ENCODE measurements around the gene ZNF444.
"Not testable (repeated sequence)": the region's sequence is repeated elsewhere in the genome, so short reads cannot be mapped to it uniquely, and the experiment has no call there.

Gene ZNF444

DNA sequence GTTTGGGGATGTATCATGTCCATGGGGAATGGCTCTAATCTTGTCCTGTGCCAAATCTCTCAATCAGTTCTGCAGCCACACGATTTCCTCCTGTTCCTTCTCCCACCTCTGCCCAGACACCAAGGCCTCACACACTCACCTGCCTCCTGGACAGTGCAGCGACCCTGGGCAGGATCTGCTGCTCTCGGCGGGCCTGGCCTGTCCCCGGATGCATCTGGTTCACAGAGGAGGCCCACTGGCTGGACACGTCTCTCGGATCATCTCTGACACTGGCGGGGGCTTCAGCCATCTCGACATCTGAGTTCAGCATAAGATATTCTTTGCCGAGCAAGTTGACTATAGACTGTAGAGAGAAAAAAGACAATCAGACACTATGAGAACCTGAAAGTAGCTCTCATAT, 50.6 kb downstream of the ZNF444 start:
- TF ChIP-seq, protein P1, sequence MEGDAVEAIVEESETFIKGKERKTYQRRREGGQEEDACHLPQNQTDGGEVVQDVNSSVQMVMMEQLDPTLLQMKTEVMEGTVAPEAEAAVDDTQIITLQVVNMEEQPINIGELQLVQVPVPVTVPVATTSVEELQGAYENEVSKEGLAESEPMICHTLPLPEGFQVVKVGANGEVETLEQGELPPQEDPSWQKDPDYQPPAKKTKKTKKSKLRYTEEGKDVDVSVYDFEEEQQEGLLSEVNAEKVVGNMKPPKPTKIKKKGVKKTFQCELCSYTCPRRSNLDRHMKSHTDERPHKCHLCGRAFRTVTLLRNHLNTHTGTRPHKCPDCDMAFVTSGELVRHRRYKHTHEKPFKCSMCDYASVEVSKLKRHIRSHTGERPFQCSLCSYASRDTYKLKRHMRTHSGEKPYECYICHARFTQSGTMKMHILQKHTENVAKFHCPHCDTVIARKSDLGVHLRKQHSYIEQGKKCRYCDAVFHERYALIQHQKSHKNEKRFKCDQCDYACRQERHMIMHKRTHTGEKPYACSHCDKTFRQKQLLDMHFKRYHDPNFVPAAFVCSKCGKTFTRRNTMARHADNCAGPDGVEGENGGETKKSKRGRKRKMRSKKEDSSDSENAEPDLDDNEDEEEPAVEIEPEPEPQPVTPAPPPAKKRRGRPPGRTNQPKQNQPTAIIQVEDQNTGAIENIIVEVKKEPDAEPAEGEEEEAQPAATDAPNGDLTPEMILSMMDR (conservative IDR thresholded peaks at IDR 0.05; ENCODE audit: control insufficient read depth, insufficient read depth, low read depth, low read length): no peak
- H3K4me3 ChIP-seq (ENCODE audit: control insufficient read depth, low read depth, low read length): no peak overlapping the region
- no peak for DNase-seq (ENCODE audit: low read depth)

DNA sequence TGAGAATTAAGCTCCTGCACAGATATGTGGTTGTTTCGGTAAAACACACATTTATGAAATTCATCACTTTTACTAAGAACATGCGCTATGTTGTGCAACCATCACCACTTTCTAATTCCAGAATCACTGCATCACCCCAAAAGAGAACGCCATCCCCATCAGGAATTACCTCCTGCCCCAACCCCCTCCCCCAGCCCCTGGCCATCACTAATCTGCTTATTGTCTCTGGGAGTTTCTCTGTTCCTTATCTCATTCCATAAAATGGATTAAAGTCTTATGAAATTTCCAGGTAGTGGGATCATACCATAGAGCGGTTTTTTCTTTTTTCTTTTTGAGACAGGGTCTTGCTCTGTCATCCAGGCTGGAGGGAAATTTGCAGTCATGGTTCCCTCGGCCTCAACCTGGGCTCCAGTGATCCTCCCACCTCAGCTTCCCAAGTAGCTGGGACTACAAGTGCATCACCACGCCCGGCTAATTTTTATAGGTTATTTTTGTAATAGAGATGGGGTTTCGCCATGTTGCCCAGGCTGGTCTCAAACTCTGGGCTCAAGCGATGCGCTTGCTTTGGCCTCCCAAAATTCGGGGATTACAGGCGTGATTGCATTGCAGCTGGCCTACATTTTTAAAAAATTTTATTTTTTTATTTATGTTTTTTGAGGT, 53.0 kb downstream of the ZNF444 start:
- TF ChIP-seq, protein P1 (conservative IDR thresholded peaks at IDR 0.05; ENCODE audit: control insufficient read depth, insufficient read depth, low read depth, low read length): no peak
- H3K4me3 ChIP-seq (ENCODE audit: control insufficient read depth, low read depth, low read length): no peak overlapping the region
- DNase-seq (ENCODE audit: low read depth): no peak

DNA sequence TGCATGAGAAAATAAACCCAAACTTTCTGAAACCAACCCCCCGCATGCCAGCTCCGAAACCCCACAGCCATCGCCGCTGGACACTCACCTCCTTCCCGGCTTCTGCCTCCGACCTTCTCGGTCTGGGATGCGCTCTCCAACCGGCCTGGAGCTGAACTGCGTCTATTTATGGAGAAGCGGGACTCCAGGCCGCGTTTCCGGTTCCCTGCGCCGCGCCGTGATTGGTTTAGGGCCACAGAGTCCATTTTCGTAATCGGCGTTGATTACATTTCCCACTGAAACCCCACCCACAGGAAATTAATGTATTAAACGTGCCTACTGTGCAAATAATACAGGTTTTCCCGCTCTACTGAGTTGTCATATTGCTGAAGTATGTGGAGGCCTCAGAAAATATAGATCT, 56.6 kb downstream of the ZNF444 start, which contains the start of gene ZSCAN5B:
TSS of gene ZSCAN5B (minus strand) at position 138 of the 400 bp plus-strand sequence. CDS start 4,731 bp downstream, outside the sequence.
- not testable (repeated sequence) for DNase-seq (ENCODE audit: low read depth); H3K4me3 ChIP-seq (ENCODE audit: control insufficient read depth, low read depth, low read length)

DNA sequence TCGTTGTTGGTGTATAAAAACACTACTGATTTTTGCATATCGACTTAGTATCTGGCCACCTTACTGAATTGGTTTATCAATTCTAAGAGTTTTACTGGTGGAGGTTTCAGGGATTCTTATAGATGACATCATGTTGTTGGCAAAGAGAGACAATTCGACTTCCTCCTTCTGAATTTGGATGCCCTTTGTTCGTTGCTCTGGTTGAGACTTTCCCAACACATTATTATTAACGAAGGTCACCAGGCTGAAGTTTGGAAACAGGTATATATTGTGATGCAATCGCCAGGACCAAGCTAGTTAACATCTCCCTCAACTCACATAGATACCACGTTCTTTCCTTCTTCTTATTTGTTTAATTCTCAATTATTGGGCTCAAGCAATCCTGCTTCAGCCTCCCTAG, 58.6 kb downstream of the ZNF444 start:
- TF ChIP-seq, protein P1 (conservative IDR thresholded peaks at IDR 0.05; ENCODE audit: control insufficient read depth, insufficient read depth, low read depth, low read length): no peak
- no peak for DNase-seq (ENCODE audit: low read depth)
- H3K4me3 ChIP-seq (ENCODE audit: control insufficient read depth, low read depth, low read length): no peak overlapping the region

DNA sequence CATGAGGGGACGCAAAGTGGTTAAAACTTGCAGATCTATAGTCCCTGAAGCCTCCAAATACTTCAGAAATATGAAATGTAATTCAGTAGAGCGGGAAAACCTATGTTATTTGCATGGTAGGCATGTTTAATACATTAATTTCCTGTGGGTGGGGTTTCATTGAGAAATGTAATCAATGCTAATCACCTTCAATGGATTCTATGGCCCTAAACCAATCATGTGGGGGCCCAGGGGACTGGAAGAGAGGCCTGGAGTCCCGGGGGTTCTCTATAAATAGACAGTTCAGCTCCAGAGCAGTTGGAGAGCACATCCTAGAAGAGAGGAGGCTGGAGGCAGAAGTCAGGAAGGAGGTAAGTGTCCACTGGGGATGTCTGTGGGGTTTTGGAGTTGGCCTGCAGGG, 60.9 kb downstream of the ZNF444 start, which contains the start of gene ZSCAN5C:
TSS of gene ZSCAN5C (plus strand) at position 301 of the 400 bp plus-strand sequence. CDS start 3,641 bp downstream, outside the sequence.
- TF ChIP-seq, protein P1 (conservative IDR thresholded peaks at IDR 0.05; ENCODE audit: control insufficient read depth, insufficient read depth, low read depth, low read length): no peak

DNA sequence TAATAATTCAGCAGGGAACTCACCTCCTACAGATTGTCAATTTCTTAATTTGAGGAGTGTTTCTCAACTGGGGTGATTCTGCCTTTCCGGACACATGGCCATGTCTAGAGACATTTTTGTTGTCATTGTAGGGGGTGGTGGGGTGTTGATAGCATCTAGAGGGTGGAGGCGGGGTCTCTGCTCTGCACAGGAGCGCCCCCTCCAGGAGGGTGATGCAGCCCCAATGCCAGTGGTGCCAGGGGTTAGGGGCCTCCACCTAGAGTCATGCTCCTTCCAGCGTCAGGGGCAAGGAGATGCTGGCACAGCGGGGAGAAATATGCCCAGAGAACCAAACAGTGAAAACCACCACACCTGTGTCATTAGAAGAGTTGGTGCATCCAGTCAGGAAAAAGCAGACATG, 66.5 kb downstream of the ZNF444 start:
- not testable (repeated sequence) for H3K4me3 ChIP-seq (ENCODE audit: control insufficient read depth, low read depth, low read length); DNase-seq (ENCODE audit: low read depth)

More for the DNA sequence above, 60.9 kb downstream of the ZNF444 start, which contains the start of gene ZSCAN5C:
- no peak within 1 kb of the TSS for H3K4me3 ChIP-seq (ENCODE audit: control insufficient read depth, low read depth, low read length)
- no peak for DNase-seq (ENCODE audit: low read depth)

DNA sequence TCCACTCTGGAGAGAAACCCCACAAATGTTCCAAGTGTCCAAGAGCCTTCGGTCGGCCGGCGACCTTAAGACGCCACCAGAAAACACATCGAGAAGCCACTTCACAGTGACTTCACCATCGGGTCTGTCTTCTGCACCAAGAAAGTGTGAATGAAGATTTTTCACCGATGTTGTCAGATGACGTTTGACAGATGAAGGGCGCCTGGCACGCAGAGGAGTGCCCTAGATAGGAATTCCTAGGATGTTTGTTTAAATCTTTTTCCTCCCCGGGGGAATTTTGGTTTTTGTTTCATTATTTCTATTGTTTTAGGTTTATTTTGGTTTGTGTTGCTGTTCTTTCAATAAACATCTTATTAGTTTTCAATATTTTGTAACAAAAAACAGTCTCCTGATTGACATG, 68.0 kb downstream of the ZNF444 start:
- TF ChIP-seq, protein P1 (conservative IDR thresholded peaks at IDR 0.05; ENCODE audit: control insufficient read depth, insufficient read depth, low read depth, low read length): no peak
- H3K4me3 ChIP-seq (ENCODE audit: control insufficient read depth, low read depth, low read length): no peak overlapping the region
- no peak for DNase-seq (ENCODE audit: low read depth)

DNA sequence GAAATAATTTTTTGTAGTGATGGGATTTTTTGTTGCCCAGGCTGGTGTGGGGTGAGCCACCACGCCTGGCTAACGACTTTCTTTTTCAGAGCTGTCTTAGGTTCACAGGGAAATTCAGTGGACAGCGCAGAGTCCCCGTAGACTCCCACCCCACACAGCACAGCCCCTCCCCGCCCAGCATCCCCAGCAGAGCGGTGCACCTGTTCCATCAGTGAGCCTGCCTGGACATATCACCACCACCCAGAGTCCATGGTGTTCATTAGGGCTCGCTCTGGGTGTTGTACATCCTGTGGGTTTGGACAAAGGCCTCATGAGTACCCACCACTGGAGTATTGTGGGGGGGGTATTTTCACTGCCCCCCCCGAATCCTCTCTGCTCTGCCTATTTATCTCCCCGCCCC, 68.9 kb downstream of the ZNF444 start:
- not testable (repeated sequence) for DNase-seq (ENCODE audit: low read depth); H3K4me3 ChIP-seq (ENCODE audit: control insufficient read depth, low read depth, low read length)
